OCI-LY3 (cell line): ENCODE measurements around the gene ZNF385A.

Experiments
- H2AFZ ChIP-seq: fragments of 200-600, 300-600 bp; shearing (Covaris generic); 2 replicates; pipeline ENCODE4 v1.6.0; 2014; ENCODE audit warnings: antibody characterized with exemption, low read depth, low read length
- H3K27ac ChIP-seq: fragments of 200-600, 300-600 bp; sonication (generic); 2 replicates; pipeline ENCODE4 v1.5.1; 2014; ENCODE audit warnings: mild to moderate bottlenecking, low read length, moderate library complexity, mixed read lengths
- H3K27me3 ChIP-seq: fragments of 200-600, 300-600 bp; sonication (generic); 2 replicates; pipeline ENCODE4 v1.6.1; 2014; ENCODE audit warnings: low read depth, low read length, mixed read lengths
- H3K36me3 ChIP-seq: fragments of 200-600, 300-600 bp; sonication (generic); replicated peaks from 2 replicates; pipeline ENCODE3; 2014; ENCODE audit warnings: low read depth, low read length, mixed read lengths
- H3K4me1 ChIP-seq: fragments of 300-600, 200-600 bp; sonication (generic); 2 replicates; pipeline ENCODE4 v1.6.1; 2014; ENCODE audit warnings: low read length, mixed read lengths
- H3K4me2 ChIP-seq: fragments of 200-600, 300-600 bp; sonication (generic); 2 replicates; pipeline ENCODE4 v1.6.1; 2014; ENCODE audit warnings: low read length, mixed read lengths
- H3K4me3 ChIP-seq: fragments of 300-600, 200-600 bp; sonication (generic); 2 replicates; pipeline ENCODE4 v1.5.1; 2014; ENCODE audit warnings: antibody characterized with exemption, mild to moderate bottlenecking, low read length, moderate library complexity
- H3K79me2 ChIP-seq: fragments of 300-600, 200-600 bp; shearing (Covaris generic); 2 replicates; pipeline ENCODE4 v1.6.1; 2014; ENCODE audit warnings: mild to moderate bottlenecking, low read length, mixed read lengths
- H3K9ac ChIP-seq: fragments of 300-600, 200-600 bp; shearing (Covaris generic); 2 replicates; pipeline ENCODE4 v1.6.0; 2014; ENCODE audit warnings: mild to moderate bottlenecking, low read length, moderate library complexity
- H3K9me3 ChIP-seq: fragments of 200-600, 300-600 bp; shearing (Covaris generic); 2 replicates; pipeline ENCODE4 v1.6.1; 2014; ENCODE audit warnings: low read length, mixed read lengths; ENCODE audit not compliant: insufficient read depth
- H4K20me1 ChIP-seq: fragments of 200-600, 300-600 bp; sonication (generic); 2 replicates; pipeline ENCODE4 v1.6.1; 2016; ENCODE audit warnings: low read length, mixed read lengths; ENCODE audit not compliant: insufficient read depth
- EZH2phosphoT487 ChIP-seq: fragments of 200-600 bp; shearing (Covaris generic); IDR thresholded peaks from 2 replicates; pipeline ENCODE4 v1.6.1; 2018; ENCODE audit warnings: antibody characterized with exemption, mixed run types, low read depth
- TF ChIP-seq, protein P1 (sequence below): fragments of 200-600, 300-600 bp; sonication (generic); IDR thresholded peaks from 2 replicates; pipeline ENCODE4 v1.5.1; 2014; ENCODE audit warnings: antibody characterized with exemption, low read length, low read depth

Gene ZNF385A

DNA sequence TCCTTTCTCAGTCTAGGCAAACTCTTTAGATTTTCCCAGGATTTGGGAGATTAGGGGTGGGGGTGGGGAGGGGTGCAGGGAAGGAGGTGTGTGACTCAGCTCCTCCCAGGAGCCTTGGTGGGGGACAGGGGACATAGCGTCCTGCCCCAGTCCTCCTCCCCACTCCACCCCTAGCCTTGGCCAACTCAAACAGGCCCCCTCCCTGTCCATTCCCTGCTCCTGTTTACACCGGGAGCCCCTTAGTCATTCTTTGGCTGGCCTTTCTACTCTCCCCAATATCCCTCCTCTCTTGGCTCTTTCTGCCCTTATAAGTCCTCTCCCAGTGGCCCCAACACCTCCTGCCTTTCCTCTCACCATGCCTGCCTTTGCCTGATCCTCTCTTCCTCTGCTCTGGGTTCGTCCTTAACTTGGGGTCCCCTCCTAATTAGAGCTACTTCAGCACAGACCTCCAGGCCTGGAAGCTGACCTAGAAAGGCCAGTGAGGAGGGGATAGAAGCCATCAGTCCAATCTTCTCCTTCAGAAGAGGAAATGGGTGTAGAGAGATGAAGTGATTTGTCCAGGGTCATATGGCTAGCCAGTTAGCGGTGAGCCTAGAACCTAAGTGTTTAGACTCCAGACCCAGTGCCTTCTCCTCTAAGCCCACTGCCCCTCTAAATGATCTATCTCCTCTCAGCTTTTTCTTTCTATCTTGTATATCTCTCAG, 36.8 kb upstream of the ZNF385A start:
- no peak overlapping the region for H3K4me2 ChIP-seq
- H3K9me3 ChIP-seq, result no peaks in the 10 kb centered on the region
- H3K9ac ChIP-seq, result no peak overlapping the region
- no peaks in the 10 kb centered on the region for H4K20me1 ChIP-seq
- no peak overlapping the region for H3K4me3 ChIP-seq
- H3K36me3 ChIP-seq, result no peaks in the 10 kb centered on the region
- no peak overlapping the region for H3K27ac ChIP-seq
- H3K79me2 ChIP-seq, result no peaks in the 10 kb centered on the region
- H3K4me1 ChIP-seq, result no peaks in the 10 kb centered on the region
- H3K27me3 ChIP-seq, result peaks cover 65% of the 10 kb centered on the region
- no peak overlapping the region for H2AFZ ChIP-seq
- no peak for TF ChIP-seq EZH2phosphoT487

DNA sequence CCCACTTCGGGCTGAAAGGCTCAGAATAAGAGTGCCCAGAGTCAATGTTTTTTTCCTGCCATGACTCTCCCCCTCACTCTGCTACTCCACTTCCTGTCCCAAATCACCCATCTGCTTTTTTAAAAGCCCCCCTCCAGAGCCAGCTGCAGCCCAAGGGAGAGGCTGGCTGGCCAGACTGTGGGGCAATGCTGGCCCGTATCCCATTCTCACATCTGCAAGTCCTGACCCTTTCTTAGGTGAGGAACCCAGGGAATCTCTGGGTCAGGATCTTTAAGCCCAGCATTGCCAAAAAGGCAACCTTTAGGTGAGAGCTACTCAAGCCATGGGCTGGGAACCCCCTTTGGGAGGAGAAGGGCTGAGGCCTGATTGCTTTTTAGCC, 36.2 kb upstream of the ZNF385A start:
- Histone ChIP-seq H3K4me2 (no peak overlapping the region), H3K9ac (no peak overlapping the region), H3K27me3 (peaks cover 60% of the 10 kb centered on the region), H3K9me3 (no peaks in the 10 kb centered on the region), H3K4me1 (no peaks in the 10 kb centered on the region), H2AFZ (no peak overlapping the region), H3K27ac (no peak overlapping the region), H3K4me3 (no peak overlapping the region), H4K20me1 (no peaks in the 10 kb centered on the region), H3K36me3 (no peaks in the 10 kb centered on the region), H3K79me2 (no peaks in the 10 kb centered on the region)
- TF ChIP-seq, protein P1, sequence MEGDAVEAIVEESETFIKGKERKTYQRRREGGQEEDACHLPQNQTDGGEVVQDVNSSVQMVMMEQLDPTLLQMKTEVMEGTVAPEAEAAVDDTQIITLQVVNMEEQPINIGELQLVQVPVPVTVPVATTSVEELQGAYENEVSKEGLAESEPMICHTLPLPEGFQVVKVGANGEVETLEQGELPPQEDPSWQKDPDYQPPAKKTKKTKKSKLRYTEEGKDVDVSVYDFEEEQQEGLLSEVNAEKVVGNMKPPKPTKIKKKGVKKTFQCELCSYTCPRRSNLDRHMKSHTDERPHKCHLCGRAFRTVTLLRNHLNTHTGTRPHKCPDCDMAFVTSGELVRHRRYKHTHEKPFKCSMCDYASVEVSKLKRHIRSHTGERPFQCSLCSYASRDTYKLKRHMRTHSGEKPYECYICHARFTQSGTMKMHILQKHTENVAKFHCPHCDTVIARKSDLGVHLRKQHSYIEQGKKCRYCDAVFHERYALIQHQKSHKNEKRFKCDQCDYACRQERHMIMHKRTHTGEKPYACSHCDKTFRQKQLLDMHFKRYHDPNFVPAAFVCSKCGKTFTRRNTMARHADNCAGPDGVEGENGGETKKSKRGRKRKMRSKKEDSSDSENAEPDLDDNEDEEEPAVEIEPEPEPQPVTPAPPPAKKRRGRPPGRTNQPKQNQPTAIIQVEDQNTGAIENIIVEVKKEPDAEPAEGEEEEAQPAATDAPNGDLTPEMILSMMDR, result no peak
- TF ChIP-seq EZH2phosphoT487, result no peak

DNA sequence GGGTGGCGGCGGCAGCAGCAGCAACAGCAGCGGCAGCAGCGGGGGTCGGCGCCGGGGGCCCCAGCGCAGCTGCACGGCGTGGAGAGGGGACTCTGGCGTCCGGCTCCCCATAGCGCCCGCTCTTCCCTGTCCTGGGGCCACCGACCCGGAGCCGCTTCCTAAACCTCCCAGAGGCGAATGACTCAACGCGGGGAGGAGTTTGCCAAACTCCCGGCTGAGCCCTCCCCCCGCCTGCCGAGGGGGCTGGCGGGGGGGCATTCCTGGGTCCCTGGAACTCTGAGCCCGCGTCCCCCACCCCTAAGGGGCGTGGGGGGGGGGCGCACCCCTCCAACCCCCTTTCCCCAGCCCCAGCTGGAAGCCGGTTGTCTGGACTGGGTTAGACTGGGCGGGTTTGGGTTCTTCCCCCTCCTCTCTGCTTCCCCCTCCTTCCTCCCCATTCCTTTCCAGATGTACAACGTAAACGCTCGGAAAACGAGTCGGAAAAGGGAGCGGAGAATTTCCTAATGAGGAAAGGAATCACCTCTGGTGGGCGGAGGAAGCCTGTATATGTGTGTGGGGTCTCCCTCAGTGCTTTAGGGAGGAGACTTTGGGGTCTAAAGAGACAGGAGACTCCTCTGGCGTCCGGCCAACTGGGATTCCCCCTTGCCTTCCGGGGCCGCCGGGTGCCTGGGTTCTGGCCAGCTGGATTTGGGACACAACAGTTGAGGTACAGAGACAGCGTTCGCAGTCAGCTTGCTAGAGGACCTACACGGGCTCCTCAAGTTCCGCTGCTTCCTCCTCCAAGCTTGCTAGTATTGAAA, 34.8 kb upstream of the ZNF385A start, which contains the start of gene ITGA5:
ITGA5 (minus strand) TSS at position 179 of the 800 bp plus-strand sequence; CDS start at position 111, 68 bp downstream.
- Histone ChIP-seq H3K9me3 (no peaks in the 10 kb centered on the region), H3K4me2 (peak within 1 kb of the TSS; percentile 48), H3K36me3 (no peaks in the 10 kb centered on the region), H3K79me2 (no peaks in the 10 kb centered on the region), H3K4me1 (no peaks in the 10 kb centered on the region), H3K9ac (no peak within 1 kb of the TSS), H2AFZ (peak within 1 kb of the TSS; percentile 39; the same call in 1 of the 2 replicates), H3K27ac (no peak within 1 kb of the TSS), H3K4me3 (peak within 1 kb of the TSS; percentile 52), H4K20me1 (no peaks in the 10 kb centered on the region), H3K27me3 (peaks cover 45% of the 10 kb centered on the region)
- TF ChIP-seq, protein P1, result no peak
- no peak for TF ChIP-seq EZH2phosphoT487

DNA sequence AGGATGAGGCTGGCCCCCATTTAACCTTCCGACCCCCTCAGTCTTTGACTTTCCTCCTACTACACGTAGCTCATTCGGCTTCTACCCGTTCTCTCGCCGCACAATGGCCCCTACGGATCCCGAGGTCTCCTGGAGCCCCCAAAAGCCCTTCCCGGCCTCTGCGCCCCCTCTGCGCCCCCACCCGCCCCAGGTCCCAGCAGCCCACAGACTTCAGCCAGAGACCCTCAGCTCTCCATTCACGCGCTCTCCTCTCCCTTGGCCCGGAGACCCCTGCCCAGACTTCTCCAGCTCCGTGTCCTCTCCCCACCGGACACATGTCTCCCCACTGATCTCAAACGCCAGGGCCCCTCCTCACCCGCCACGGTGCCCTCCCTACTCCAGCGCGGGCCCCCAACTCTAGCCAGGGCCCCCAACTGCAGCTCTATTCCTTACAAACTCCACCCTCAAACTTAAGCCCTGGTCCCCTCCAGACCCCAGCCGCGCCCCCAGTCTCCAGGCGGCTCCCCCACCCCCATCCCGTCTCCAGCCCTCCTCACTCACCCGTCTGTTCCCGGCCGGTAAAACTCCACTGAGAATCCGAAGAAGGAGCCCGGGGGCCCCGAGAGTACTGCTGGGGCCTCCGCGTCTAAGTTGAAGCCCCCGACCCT, 34.0 kb upstream of the ZNF385A start:
- Histone ChIP-seq H3K27me3 (peaks cover 39% of the 10 kb centered on the region), H3K79me2 (no peaks in the 10 kb centered on the region), H3K9me3 (no peaks in the 10 kb centered on the region), H3K27ac (no peak overlapping the region), H3K4me2 (peak overlapping the region; percentile 48), H2AFZ (no peak overlapping the region), H3K36me3 (no peaks in the 10 kb centered on the region), H3K4me1 (peaks cover 3% of the 10 kb centered on the region), H3K9ac (no peak overlapping the region), H3K4me3 (peak overlapping the region; percentile 52), H4K20me1 (no peaks in the 10 kb centered on the region)
- TF ChIP-seq, protein P1, result no peak
- TF ChIP-seq EZH2phosphoT487, result no peak
